Stimulated activated naive CD8-positive, alpha-beta T cell treated with anti-CD3 and anti-CD28 coated beads, Interleukin-15, Interleukin-2, amounts not matched to agents 100 ng/mL and 50 ng/mL, for 24 hours (primary cell): Measurements from ENCODE around the gene CHRM5.
"Not testable (repeated sequence)": the region's sequence is repeated elsewhere in the genome, so short reads cannot be mapped to it uniquely, and the experiment has no call there.

Source experiments
- H3K27ac Mint-ChIP-seq: one replicate; pipeline ENCODE4 v1.8.0; 2021; ENCODE audit warnings: mild to moderate bottlenecking, mixed read lengths
- H3K27me3 Mint-ChIP-seq: one replicate; pipeline ENCODE4 v1.8.0; 2021; ENCODE audit warnings: mixed read lengths
- H3K36me3 Mint-ChIP-seq: one replicate; pipeline ENCODE4 v1.8.0; 2021; ENCODE audit warnings: low read depth, mixed read lengths
- H3K4me1 Mint-ChIP-seq: one replicate; pipeline ENCODE4 v1.8.0; 2021; ENCODE audit warnings: low read depth, mixed read lengths
- H3K4me3 Mint-ChIP-seq: one replicate; pipeline ENCODE4 v1.8.0; 2021; ENCODE audit warnings: mild to moderate bottlenecking, mixed read lengths
- H3K9me3 Mint-ChIP-seq: one replicate; pipeline ENCODE4 v1.8.0; 2021; ENCODE audit warnings: mixed read lengths

CHRM5 gene

GRCh38 chr15:33971811-33972210 is 3.5 kb downstream of the CHRM5 start:
- Mint-ChIP-seq H3K9me3 (no peaks in the 10 kb centered on the region), H3K4me1 (no peaks in the 10 kb centered on the region), H3K36me3 (peaks cover 3% of the 10 kb centered on the region), H3K27ac (no peak overlapping the region), H3K4me3 (no peak overlapping the region), H3K27me3 (peaks cover 3% of the 10 kb centered on the region)

- H3K36me3 Mint-ChIP-seq: no peaks in the 10 kb centered on the region
- no peaks in the 10 kb centered on the region for H3K27me3 Mint-ChIP-seq
- no peak overlapping the region for H3K27ac Mint-ChIP-seq
- no peaks in the 10 kb centered on the region for H3K4me1 Mint-ChIP-seq
- H3K9me3 Mint-ChIP-seq: no peaks in the 10 kb centered on the region
- H3K4me3 Mint-ChIP-seq: no peak overlapping the region
These were observed 6.8 kb downstream of the CHRM5 start for GRCh38 chr15:33975022-33975565.

DNA sequence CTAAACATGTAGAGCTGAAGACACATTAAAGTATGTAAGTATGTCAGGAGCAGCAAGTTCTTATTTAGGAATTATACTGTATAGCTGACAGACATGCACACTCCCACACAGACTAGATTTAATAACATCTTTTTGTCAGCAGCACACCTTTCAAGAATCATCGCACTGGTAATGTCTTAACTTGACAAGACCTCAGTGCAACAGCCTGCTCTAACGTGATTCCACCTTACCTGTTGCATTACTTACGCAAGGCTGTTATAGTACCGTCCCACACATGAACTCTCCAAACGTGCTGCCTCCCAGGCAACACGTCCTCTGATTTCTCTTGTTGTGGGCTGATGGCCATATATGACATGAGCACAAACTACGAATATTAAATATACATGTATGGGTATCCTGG is 11.9 kb downstream of the CHRM5 start:
- Mint-ChIP-seq H3K36me3 (peaks cover 11% of the 10 kb centered on the region), H3K27ac (no peak overlapping the region), H3K4me3 (no peak overlapping the region), H3K9me3 (no peaks in the 10 kb centered on the region), H3K27me3 (no peaks in the 10 kb centered on the region), H3K4me1 (no peaks in the 10 kb centered on the region)

DNA sequence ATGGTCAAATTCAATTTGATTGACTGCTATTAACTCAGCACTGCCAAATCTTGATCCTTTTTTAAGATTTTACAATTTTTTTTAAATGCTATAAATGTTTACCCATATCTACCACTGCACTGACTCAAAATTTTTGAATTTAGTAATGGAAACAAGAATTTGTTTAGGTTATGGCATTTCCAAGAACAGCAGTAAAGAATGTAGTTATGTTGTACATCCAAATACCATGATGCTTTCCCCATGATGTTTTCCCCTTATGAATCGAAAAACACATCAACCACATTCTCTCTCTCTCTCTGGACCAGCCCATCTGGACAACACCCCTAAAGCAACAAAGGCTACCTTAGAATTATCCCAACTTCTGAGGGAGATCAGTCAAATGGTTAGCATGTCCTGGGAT is 14.2 kb downstream of the CHRM5 start:
- H3K9me3 Mint-ChIP-seq: no peaks in the 10 kb centered on the region
- H3K4me3 Mint-ChIP-seq: no peak overlapping the region
- H3K27ac Mint-ChIP-seq: no peak overlapping the region
- H3K4me1 Mint-ChIP-seq: no peaks in the 10 kb centered on the region
- no peaks in the 10 kb centered on the region for H3K27me3 Mint-ChIP-seq
- H3K36me3 Mint-ChIP-seq: peaks cover 11% of the 10 kb centered on the region

DNA sequence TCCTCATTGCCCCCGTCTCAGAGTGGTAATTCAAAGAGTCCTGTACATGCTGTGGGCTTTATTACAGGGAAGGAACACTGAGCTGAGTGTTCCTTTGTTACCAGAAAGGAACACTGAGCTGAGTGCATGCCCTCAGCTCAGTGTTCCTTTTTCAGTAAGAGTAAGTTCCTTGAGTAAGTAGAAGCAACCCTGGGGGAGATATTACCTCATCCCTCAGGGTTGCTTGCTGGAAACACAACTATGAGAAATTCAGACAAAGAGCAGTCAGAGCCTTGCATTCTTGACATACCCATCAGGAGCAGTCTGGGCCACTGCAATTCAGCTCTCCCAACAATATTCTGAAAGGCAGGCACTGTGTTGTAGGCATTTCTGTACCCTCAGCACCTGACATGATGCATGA is 17.0 kb downstream of the CHRM5 start:
- H3K27me3 Mint-ChIP-seq: no peaks in the 10 kb centered on the region
- no peaks in the 10 kb centered on the region for H3K9me3 Mint-ChIP-seq
- no peak overlapping the region for H3K4me3 Mint-ChIP-seq
- peaks cover 11% of the 10 kb centered on the region for H3K36me3 Mint-ChIP-seq
- peaks cover 5% of the 10 kb centered on the region for H3K4me1 Mint-ChIP-seq
- no peak overlapping the region for H3K27ac Mint-ChIP-seq

- peaks cover 11% of the 10 kb centered on the region for H3K36me3 Mint-ChIP-seq
- no peaks in the 10 kb centered on the region for H3K27me3 Mint-ChIP-seq
- H3K4me3 Mint-ChIP-seq: no peak overlapping the region
- no peaks in the 10 kb centered on the region for H3K9me3 Mint-ChIP-seq
- peaks cover 5% of the 10 kb centered on the region for H3K4me1 Mint-ChIP-seq
- H3K27ac Mint-ChIP-seq: no peak overlapping the region
These were observed 17.5 kb downstream of the CHRM5 start for GRCh38 chr15:33985751-33986150.

- no peaks in the 10 kb centered on the region for H3K9me3 Mint-ChIP-seq
- H3K36me3 Mint-ChIP-seq: peaks cover 11% of the 10 kb centered on the region
- H3K4me3 Mint-ChIP-seq: no peak overlapping the region
- no peaks in the 10 kb centered on the region for H3K27me3 Mint-ChIP-seq
- H3K27ac Mint-ChIP-seq: no peak overlapping the region
- H3K4me1 Mint-ChIP-seq: peaks cover 5% of the 10 kb centered on the region
These were observed 19.1 kb downstream of the CHRM5 start for GRCh38 chr15:33987444-33987843.

DNA sequence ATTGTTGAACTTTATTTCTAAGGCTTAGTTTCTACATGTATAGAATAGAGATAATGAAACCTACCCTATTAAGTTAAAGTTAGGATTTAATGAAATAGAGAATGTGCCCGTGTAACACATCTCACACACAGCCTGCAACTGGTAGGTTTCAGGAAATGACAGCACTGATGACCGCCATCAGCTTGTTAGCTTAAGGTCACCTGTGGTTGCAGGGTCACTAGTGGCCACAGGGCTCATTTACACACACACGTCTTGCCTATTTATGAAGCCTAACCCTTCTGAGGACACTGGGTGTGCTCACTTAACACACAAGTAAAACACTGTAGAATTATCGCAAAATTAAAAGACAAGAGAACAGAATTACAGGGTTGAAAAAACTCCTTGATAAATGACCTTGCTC is 20.1 kb downstream of the CHRM5 start:
- H3K4me3 Mint-ChIP-seq: no peak overlapping the region
- peaks cover 5% of the 10 kb centered on the region for H3K4me1 Mint-ChIP-seq
- no peaks in the 10 kb centered on the region for H3K9me3 Mint-ChIP-seq
- H3K27me3 Mint-ChIP-seq: no peaks in the 10 kb centered on the region
- H3K27ac Mint-ChIP-seq: no peak overlapping the region
- H3K36me3 Mint-ChIP-seq: peaks cover 10% of the 10 kb centered on the region

DNA sequence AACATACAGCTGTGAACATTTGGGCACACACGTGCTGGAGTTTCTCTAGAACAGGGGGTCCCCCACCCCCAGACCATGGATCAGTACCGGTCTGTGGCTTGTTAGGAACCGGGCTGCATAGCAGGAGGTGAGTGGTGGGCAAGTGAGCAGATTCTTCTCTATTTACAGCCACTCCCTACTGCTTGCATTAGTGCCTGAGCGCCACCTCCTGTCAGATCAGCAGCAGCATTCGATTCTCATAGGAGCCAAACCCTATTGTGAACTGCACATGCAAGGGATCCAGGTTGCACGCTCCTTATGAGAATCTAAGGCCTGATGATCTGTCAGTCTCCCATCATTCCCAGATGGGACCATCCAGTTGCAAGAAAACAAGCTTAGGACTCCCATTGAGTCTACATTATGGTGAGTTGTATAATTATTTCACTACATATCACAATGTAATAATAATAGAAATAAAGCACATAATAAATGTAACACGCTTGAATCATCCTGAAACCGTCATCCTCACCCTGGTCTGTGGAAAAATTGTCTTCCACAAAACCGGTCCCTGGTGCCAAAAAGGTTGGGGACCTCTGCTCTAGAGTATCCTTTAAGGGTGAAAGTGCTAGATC is 25.8 kb downstream of the CHRM5 start:
- Mint-ChIP-seq H3K27me3 (no peaks in the 10 kb centered on the region), H3K9me3 (no peaks in the 10 kb centered on the region), H3K4me3 (no peak overlapping the region), H3K27ac (no peak overlapping the region), H3K4me1 (peaks cover 5% of the 10 kb centered on the region), H3K36me3 (no peaks in the 10 kb centered on the region)

DNA sequence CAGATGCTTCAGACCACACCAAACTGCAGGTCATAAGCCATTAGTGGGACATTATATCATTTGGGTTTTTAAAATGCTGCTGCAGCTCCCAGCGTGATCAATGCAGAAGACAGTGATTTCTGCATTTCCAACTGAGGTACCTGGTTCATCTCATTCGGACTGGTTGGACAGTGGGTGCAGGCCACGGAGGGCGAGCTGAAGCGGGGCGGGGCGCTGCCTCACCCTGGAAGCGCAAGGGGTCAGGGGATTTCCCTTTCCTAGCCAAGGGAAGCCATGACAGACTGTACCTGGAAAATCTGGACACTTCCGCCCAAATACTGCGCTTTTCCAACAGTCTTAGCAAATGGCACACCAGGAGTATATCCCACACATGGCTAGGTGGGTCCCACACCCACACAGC is 27.4 kb downstream of the CHRM5 start:
- H3K36me3 Mint-ChIP-seq, H3K9me3 Mint-ChIP-seq, H3K4me3 Mint-ChIP-seq, H3K4me1 Mint-ChIP-seq, H3K27me3 Mint-ChIP-seq, H3K27ac Mint-ChIP-seq: not testable (repeated sequence)

GRCh38 chr15:34001536-34001935 is 33.2 kb downstream of the CHRM5 start:
- peaks cover 9% of the 10 kb centered on the region for H3K36me3 Mint-ChIP-seq
- no peak overlapping the region for H3K4me3 Mint-ChIP-seq
- no peaks in the 10 kb centered on the region for H3K27me3 Mint-ChIP-seq
- H3K4me1 Mint-ChIP-seq: no peaks in the 10 kb centered on the region
- no peaks in the 10 kb centered on the region for H3K9me3 Mint-ChIP-seq
- H3K27ac Mint-ChIP-seq: no peak overlapping the region

DNA sequence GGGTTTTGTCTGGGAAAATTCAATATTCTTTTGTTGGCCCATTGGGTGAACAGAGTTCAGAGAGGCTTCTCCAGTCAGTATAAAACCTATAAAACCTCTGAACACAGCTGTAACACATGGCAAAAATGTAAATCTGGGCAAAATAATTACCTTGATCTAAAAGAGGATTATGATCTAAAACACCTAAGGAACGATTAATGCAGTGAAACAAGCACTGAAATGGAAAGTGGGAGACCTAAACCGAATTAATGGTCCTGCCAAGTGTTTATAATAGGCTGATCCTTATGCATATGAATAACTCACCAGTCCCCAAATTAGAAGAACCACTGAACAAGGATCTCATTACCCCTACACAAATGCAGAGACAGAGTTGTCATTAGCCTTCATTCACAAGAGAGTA is 38.1 kb downstream of the CHRM5 start:
- Mint-ChIP-seq H3K27ac (no peak overlapping the region), H3K27me3 (no peaks in the 10 kb centered on the region), H3K9me3 (no peaks in the 10 kb centered on the region), H3K4me1 (no peaks in the 10 kb centered on the region), H3K36me3 (peaks cover 8% of the 10 kb centered on the region), H3K4me3 (no peak overlapping the region)

GRCh38 chr15:34009656-34010055 is 41.4 kb downstream of the CHRM5 start:
- H3K4me3 Mint-ChIP-seq: no peak overlapping the region
- no peaks in the 10 kb centered on the region for H3K27me3 Mint-ChIP-seq
- no peaks in the 10 kb centered on the region for H3K36me3 Mint-ChIP-seq

GRCh38 chr15:34010921-34011320 is 42.6 kb downstream of the CHRM5 start:
- H3K4me1 Mint-ChIP-seq: no peaks in the 10 kb centered on the region
- no peaks in the 10 kb centered on the region for H3K9me3 Mint-ChIP-seq
- no peak overlapping the region for H3K27ac Mint-ChIP-seq
- H3K4me3 Mint-ChIP-seq: no peak overlapping the region
- H3K36me3 Mint-ChIP-seq: no peaks in the 10 kb centered on the region
- H3K27me3 Mint-ChIP-seq: no peaks in the 10 kb centered on the region

More at GRCh38 chr15:34009656-34010055, 41.4 kb downstream of the CHRM5 start:
- H3K4me1 Mint-ChIP-seq: no peaks in the 10 kb centered on the region
- no peaks in the 10 kb centered on the region for H3K9me3 Mint-ChIP-seq
- H3K27ac Mint-ChIP-seq: no peak overlapping the region

DNA sequence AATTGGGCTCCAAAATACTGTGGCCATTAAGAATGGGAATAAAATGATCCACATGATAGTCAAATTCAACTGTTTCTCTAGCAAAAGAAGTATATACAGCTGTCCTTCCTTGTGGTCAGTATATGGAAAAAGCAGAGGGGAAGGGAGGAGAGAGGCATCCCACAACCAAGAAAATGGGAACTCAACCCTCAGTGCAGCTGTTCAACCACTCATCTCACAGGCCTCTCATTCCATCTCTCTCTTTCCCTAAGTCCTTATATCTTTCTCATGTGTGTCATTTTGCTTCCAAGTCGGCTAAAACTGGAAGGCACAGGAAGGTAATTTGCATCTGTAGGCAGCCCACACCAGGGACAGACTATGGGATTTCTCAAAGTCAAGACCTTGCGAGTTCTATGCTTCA is 43.2 kb downstream of the CHRM5 start:
- no peak overlapping the region for H3K4me3 Mint-ChIP-seq
- H3K27me3 Mint-ChIP-seq: no peaks in the 10 kb centered on the region
- no peaks in the 10 kb centered on the region for H3K9me3 Mint-ChIP-seq
- no peak overlapping the region for H3K27ac Mint-ChIP-seq
- no peaks in the 10 kb centered on the region for H3K36me3 Mint-ChIP-seq
- no peaks in the 10 kb centered on the region for H3K4me1 Mint-ChIP-seq

DNA sequence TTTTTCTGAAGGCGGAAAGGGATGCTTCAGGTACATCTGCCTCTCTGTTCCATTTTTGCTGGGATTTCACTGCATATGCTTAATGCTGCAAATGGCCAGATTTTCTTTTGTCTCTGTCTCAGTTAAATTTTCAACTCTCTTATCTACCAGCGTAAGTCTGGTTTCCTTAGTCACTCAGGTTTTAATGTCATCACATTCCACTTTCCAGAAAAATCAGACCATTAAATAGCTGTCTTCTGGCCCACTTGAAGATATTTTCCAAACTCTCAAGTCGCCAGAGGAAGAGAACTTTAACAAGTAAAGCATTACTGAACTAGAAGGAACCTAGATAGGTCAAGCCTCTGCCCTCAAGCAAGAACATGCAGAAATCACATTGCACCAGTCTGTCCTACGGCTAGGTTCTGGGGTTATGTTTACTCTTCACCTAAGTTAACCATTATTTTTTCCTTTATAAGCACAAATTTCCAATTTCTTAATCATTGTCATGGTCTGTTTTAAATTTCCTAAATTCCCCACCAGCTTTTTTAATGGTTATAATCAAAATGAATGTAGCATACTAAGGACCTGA is 44.2 kb downstream of the CHRM5 start:
- no peaks in the 10 kb centered on the region for H3K9me3 Mint-ChIP-seq

More for the DNA sequence above, 44.2 kb downstream of the CHRM5 start:
- H3K27me3 Mint-ChIP-seq: no peaks in the 10 kb centered on the region
- no peak overlapping the region for H3K27ac Mint-ChIP-seq
- no peak overlapping the region for H3K4me3 Mint-ChIP-seq
- peaks cover 4% of the 10 kb centered on the region for H3K4me1 Mint-ChIP-seq
- no peaks in the 10 kb centered on the region for H3K36me3 Mint-ChIP-seq
